ENCODE results near the gene ZNRD2. TPM values are rescaled to one million over a fixed set of nuclear protein-coding genes. Genes with fewer than 3 reads are reported as not detected.

Gene ZNRD2
- total RNA-seq, 1 donor from 2014 or later, result 32.2 TPM

DNA sequence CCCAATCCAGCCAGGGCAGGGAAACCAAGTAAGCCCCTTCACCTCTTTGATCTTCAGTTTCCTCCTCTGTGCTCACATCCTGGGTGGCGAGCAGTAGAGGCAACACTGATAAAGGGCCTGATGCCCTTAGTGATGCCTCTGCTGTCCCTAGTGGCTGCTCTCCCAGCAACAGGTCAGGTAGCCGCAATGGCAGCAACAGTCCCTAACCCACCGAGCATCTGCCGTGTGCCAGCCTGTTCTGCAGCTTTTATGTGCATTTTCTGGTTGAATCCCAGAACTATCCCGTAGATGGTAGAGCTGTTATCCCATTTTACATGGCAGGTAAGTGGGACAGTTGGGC is 40.1 kb upstream of the ZNRD2 start:
- no peak for DNase-seq (ENCODE audit: low read depth, low spot score)
- TF ChIP-seq, protein P1, sequence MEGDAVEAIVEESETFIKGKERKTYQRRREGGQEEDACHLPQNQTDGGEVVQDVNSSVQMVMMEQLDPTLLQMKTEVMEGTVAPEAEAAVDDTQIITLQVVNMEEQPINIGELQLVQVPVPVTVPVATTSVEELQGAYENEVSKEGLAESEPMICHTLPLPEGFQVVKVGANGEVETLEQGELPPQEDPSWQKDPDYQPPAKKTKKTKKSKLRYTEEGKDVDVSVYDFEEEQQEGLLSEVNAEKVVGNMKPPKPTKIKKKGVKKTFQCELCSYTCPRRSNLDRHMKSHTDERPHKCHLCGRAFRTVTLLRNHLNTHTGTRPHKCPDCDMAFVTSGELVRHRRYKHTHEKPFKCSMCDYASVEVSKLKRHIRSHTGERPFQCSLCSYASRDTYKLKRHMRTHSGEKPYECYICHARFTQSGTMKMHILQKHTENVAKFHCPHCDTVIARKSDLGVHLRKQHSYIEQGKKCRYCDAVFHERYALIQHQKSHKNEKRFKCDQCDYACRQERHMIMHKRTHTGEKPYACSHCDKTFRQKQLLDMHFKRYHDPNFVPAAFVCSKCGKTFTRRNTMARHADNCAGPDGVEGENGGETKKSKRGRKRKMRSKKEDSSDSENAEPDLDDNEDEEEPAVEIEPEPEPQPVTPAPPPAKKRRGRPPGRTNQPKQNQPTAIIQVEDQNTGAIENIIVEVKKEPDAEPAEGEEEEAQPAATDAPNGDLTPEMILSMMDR (conservative IDR thresholded peaks at IDR 0.05), result peak; percentile 49
- H3K36me3 Mint-ChIP-seq (ENCODE audit: low read depth), result peaks cover 10% of the 10 kb centered on the region
- H3K27ac Mint-ChIP-seq (ENCODE audit: unreplicated experiment), result no peak overlapping the region
- H3K9me3 Mint-ChIP-seq, result no peaks in the 10 kb centered on the region
- peaks cover 4% of the 10 kb centered on the region for H3K27me3 Mint-ChIP-seq (ENCODE audit: low read depth)
- H3K4me1 Mint-ChIP-seq, result peaks cover 19% of the 10 kb centered on the region
- peak overlapping the region; percentile 40 for H3K4me3 Mint-ChIP-seq

DNA sequence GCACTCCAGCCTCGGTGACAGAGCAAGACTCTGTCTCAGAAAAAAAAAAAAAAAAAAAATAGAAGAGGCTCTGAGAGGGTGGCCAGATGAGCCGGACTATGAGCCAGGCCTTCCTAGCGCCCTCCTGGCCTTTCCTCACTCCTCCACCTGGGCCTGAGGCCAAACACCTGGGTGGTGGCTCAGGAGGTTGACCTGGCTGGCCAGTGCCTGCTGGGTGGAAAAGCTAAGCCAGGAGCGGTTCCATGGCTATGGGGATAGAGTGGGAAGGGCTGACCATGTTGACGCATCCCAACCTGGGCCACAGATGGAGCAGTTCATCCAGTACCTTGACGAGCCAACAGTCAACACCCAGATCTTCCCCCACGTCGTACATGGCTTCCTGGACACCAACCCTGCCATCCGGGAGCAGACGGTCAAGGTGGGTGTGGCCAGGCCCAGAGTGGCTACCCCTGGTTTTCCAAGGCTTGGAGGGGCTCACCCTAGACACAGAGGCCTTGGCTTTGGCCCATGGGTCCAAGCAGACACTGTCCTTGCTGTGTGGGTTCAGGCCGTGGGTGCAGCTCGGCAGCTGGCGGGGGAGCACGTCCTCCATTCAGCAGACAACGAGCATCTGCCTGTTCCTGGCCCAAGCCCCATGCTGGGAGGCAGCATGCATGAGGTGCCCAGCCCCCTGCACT is 37.8 kb upstream of the ZNRD2 start:
- Mint-ChIP-seq H3K27ac (ENCODE audit: unreplicated experiment) (no peak overlapping the region), H3K36me3 (ENCODE audit: low read depth) (peaks cover 10% of the 10 kb centered on the region), H3K4me1 (peaks cover 14% of the 10 kb centered on the region), H3K4me3 (no peak overlapping the region), H3K9me3 (no peaks in the 10 kb centered on the region), H3K27me3 (ENCODE audit: low read depth) (peaks cover 11% of the 10 kb centered on the region)
- TF ChIP-seq, protein P1 (conservative IDR thresholded peaks at IDR 0.05), result no peak
- no peak for DNase-seq (ENCODE audit: low read depth, low spot score)

DNA sequence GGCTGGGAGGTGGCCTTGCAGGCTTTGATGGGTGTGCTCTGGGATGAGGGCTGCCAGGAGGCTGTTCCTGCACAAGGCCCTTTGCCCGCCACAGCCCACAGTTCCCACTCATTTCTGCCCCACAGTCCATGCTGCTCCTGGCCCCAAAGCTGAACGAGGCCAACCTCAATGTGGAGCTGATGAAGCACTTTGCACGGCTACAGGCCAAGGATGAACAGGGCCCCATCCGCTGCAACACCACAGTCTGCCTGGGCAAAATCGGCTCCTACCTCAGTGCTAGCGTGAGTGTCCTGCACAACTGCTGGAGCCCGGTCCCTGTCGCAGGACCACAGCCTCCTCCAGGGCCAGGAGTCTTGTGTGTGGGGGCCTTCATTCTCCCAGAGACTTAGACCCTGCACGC is 35.2 kb upstream of the ZNRD2 start:
- peak overlapping the region; percentile 23 for H3K4me3 Mint-ChIP-seq
- H3K27me3 Mint-ChIP-seq (ENCODE audit: low read depth), result peaks cover 31% of the 10 kb centered on the region
- TF ChIP-seq, protein P1 (conservative IDR thresholded peaks at IDR 0.05), result no peak
- peaks cover 10% of the 10 kb centered on the region for H3K36me3 Mint-ChIP-seq (ENCODE audit: low read depth)
- H3K4me1 Mint-ChIP-seq, result peaks cover 2% of the 10 kb centered on the region
- H3K27ac Mint-ChIP-seq (ENCODE audit: unreplicated experiment), result no peak overlapping the region
- no peaks in the 10 kb centered on the region for H3K9me3 Mint-ChIP-seq
- DNase-seq (ENCODE audit: low read depth, low spot score), result no peak

DNA sequence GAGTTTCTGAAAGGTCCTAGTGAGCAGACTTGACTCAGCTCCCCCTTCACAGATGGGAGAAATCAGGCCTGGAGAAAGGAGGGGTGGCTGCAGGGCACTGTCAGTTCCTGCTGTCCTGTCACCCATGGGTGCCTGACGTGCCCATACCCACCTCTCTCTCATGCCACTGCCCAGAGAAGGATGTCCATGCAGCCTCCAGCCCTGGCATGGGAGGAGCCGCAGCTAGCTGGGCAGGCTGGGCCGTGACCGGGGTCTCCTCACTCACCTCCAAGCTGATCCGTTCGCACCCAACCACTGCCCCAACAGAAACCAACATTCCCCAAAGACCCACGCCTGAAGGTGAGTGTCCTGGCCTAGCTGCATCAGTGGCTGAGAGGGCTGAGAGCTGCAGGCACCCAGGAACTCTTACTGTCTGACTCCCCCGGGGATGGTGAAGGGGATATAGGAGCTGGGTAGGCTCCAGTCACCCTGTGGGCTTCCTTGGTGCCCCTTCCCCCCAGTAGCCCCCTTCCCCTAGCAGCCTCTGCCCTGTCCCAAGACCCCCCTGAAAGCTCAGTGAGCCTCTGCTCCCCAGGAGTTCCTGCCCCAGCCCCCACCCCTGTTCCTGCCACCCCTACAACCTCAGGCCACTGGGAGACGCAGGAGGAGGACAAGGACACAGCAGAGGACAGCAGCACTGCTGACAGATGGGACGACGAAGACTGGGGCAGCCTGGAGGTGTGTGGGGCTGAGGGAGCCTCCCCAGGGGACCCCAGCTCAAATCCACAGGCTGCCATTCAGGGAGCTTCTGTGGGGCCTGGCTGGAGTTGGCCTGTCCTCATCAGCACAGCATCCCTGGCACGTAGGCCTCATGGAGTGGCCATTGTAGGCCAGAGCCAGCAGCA is 33.6 kb upstream of the ZNRD2 start:
- no peak for DNase-seq (ENCODE audit: low read depth, low spot score)
- Mint-ChIP-seq H3K4me1 (no peaks in the 10 kb centered on the region), H3K4me3 (peak overlapping the region; percentile 38), H3K36me3 (ENCODE audit: low read depth) (peaks cover 8% of the 10 kb centered on the region), H3K9me3 (no peaks in the 10 kb centered on the region), H3K27me3 (ENCODE audit: low read depth) (peaks cover 45% of the 10 kb centered on the region), H3K27ac (ENCODE audit: unreplicated experiment) (no peak overlapping the region)
- TF ChIP-seq, protein P1 (conservative IDR thresholded peaks at IDR 0.05), result no peak

DNA sequence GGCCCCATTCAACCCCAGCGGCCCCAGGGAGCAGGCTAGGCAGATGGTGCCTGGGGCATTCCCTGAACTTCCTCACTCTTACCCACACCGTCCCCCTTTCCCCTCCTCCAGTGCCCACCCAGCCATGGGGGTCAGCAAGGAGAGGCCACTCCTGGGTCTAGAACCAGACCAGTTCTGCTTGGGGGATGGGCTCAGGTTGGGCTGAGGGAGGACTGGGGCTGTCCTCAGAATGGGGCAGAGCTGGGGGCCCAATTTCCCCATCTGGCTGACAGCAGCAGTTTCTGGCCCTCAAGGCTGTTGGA is 33.0 kb upstream of the ZNRD2 start:
- no peak overlapping the region for H3K27ac Mint-ChIP-seq (ENCODE audit: unreplicated experiment)
- H3K4me1 Mint-ChIP-seq, result peaks cover 4% of the 10 kb centered on the region
- no peak for DNase-seq (ENCODE audit: low read depth, low spot score)
- H3K36me3 Mint-ChIP-seq (ENCODE audit: low read depth), result peaks cover 8% of the 10 kb centered on the region
- peaks cover 51% of the 10 kb centered on the region for H3K27me3 Mint-ChIP-seq (ENCODE audit: low read depth)
- TF ChIP-seq, protein P1 (conservative IDR thresholded peaks at IDR 0.05), result no peak
- peak overlapping the region; percentile 59 for H3K4me3 Mint-ChIP-seq
- H3K9me3 Mint-ChIP-seq, result no peaks in the 10 kb centered on the region
